ENCODE data around the gene PRR35.

DNA sequence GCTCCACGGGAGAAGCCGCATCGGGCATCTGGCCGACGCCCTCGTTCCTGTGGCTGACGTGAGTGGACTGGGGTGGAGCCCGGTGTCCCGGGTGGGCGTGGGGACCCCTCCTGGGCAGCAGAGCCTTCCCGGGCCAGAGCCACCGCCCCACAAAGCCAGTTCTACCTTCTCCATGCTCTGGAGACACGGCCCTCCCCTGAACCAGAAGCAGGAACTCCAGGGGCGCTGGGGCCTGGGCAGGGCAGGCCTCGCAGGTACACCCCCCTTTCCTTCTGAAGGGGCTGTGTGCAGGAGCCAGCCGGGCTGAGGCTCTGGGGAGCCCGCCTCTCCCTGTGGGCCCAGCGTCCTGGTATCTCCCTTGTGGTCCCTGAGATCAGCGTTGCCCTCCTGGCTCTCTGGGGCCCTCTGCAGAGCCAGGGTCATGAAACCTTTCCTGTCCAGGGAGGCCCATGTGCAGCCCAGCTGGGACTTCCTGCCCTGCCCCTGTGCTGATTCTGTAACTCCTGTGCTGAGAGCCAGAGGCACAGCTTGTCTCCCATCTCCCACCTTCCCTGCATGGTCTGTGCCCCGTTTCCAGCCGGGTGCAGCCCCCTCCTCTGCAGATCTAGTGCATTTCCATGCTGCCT lies 16.1 kb downstream of the PRR35 start:
- TF ChIP-seq, protein P1, sequence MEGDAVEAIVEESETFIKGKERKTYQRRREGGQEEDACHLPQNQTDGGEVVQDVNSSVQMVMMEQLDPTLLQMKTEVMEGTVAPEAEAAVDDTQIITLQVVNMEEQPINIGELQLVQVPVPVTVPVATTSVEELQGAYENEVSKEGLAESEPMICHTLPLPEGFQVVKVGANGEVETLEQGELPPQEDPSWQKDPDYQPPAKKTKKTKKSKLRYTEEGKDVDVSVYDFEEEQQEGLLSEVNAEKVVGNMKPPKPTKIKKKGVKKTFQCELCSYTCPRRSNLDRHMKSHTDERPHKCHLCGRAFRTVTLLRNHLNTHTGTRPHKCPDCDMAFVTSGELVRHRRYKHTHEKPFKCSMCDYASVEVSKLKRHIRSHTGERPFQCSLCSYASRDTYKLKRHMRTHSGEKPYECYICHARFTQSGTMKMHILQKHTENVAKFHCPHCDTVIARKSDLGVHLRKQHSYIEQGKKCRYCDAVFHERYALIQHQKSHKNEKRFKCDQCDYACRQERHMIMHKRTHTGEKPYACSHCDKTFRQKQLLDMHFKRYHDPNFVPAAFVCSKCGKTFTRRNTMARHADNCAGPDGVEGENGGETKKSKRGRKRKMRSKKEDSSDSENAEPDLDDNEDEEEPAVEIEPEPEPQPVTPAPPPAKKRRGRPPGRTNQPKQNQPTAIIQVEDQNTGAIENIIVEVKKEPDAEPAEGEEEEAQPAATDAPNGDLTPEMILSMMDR (IDR thresholded peaks at IDR 0.05) = no peak
- TF ChIP-seq POLR2AphosphoS5 (IDR thresholded peaks at IDR 0.05; ENCODE audit: insufficient read depth in 1 of 2, low read depth in 1 of 2) = no peak
